ENCODE results near the gene SMCO2.

The SMCO2 gene

GRCh38 chr12:27446436-27446835, at the start of gene SMCO2:
Gene SMCO2 (plus strand): TSS chr12:27446736. CDS start chr12:27470632, 23,896 bp downstream.
- TF ChIP-seq GATA2 (IDR thresholded peaks at IDR 0.05; ENCODE audit: low read depth, low read length) (no peak), GATA3 (IDR thresholded peaks at IDR 0.05; ENCODE audit: low read depth, low read length) (no peak)

- TF ChIP-seq GATA3 (IDR thresholded peaks at IDR 0.05; ENCODE audit: low read depth, low read length) = no peak
- no peak for TF ChIP-seq GATA2 (IDR thresholded peaks at IDR 0.05; ENCODE audit: low read depth, low read length)
Observed at GRCh38 chr12:27398466-27398865, 48.1 kb upstream of the SMCO2 start.

GRCh38 chr12:27399074-27399473, 47.5 kb upstream of the SMCO2 start:
- no peak for TF ChIP-seq GATA2 (IDR thresholded peaks at IDR 0.05; ENCODE audit: low read depth, low read length)
- no peak for TF ChIP-seq GATA3 (IDR thresholded peaks at IDR 0.05; ENCODE audit: low read depth, low read length)

DNA sequence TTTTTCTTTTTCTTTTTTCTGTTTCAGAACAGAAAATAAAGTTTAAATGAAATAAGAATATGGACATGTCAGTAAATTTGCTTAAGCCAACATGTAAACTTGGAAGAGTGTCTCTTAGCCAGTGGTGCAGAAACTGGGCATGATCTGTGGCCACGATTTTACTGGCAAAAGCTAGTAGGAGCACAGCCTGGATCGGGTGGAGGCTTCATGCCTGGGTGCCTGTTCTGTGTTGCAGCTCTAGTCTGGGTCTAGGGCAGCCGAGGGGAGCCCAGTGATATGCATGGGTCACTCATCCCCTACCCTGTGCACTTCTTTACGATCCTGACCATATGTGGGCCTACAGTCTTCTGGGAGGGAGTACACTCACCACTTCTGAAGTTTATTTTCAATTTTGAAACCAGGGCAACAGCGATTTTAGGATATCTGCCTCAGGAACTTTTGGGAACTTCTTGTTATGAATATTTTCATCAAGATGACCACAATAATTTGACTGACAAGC, 45.6 kb upstream of the SMCO2 start:
- TF ChIP-seq GATA2 (IDR thresholded peaks at IDR 0.05; ENCODE audit: low read depth, low read length) (no peak), GATA3 (IDR thresholded peaks at IDR 0.05; ENCODE audit: low read depth, low read length) (no peak)

DNA sequence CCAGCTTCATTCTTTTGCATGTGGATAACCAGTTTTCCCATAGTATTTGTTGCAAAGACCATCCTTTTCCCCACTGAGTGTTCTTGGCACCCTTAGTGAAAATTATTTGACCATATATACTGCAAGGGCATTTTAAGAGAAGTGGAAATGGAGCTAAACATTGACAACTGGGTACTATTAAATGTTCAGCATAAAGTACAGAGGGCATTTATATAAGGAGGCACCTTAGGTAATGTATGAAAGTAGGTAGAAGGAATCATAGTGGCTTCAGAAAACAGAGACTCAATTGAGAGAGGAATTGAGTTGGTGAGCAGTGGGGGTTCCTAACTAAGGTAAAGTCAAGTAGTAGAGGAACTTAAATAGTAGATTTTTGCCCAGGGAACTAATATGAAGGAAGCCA, 34.5 kb upstream of the SMCO2 start:
- no peak for TF ChIP-seq GATA2 (IDR thresholded peaks at IDR 0.05; ENCODE audit: low read depth, low read length)

DNA sequence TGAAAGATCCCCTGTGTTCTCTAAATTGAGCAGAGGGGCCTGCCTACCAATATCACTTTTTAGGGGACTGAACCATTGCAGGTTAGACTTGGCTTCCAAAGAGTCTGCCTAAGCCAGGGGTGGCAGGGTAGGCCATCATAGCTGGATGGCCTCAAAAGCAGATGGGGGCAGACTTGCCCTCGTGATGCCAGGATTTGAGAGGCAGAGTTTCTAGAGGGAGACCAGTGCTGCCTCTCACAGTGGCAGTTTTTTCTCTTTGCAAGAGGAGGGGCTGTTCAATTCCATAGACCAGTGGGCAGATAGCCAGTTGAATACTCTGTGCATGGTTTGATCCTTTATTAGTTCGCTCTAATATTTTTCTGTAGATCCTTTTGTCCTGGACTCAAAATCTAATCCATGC, 23.8 kb upstream of the SMCO2 start:
- no peak for TF ChIP-seq GATA3 (IDR thresholded peaks at IDR 0.05; ENCODE audit: low read depth, low read length)
- no peak for TF ChIP-seq GATA2 (IDR thresholded peaks at IDR 0.05; ENCODE audit: low read depth, low read length)

DNA sequence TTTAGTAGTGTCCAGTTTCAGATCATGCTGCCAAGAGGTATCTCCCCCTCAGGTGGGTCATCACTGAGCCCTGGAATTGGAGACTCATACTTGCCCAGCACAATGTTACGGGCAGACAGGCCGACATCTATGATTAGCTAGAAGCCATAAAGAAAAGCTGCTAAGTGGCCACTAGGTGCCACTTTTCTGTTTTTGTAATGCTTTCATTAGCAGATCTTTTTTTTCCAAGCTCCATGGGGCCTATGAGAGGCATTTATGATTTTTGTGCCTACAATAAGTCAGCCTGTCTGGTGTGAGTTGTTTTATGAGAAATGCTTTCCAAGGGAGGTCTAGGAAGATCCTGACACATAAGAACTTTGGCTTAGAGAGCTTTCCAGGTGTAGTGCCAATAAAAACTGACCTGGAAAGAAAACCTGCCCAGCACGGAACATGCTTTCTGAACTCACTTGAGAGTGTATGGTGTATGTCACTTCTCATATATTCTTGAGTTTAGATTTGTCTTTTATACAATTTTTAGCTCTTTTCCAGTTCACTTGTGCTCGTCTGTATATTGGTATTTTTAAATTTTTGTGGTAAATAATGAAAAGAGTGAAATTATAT, 21.8 kb upstream of the SMCO2 start:
- TF ChIP-seq GATA2 (IDR thresholded peaks at IDR 0.05; ENCODE audit: low read depth, low read length) (no peak), GATA3 (IDR thresholded peaks at IDR 0.05; ENCODE audit: low read depth, low read length) (no peak)

DNA sequence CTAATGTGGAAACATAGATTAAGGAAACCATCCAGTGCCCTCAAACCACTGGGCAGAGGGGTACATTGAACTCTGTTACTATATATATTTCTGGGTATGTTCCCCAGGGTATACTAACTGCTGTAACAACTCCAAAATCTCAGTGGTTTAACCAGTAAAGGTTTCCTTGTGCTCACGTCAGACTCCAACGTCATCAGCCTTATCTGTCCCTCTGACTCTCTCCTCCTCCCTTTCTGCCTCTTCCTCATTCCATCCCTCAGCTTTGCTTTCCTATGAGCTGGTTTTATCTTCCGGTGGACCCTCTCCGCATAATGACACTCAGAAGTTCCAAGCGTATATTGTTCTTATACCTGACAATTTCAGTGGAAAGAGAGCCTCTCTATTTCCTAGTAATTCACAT, 21.2 kb upstream of the SMCO2 start:
- TF ChIP-seq GATA3 (IDR thresholded peaks at IDR 0.05; ENCODE audit: low read depth, low read length) (no peak), GATA2 (IDR thresholded peaks at IDR 0.05; ENCODE audit: low read depth, low read length) (no peak)

- no peak for TF ChIP-seq GATA3 (IDR thresholded peaks at IDR 0.05; ENCODE audit: low read depth, low read length)
Observed at GRCh38 chr12:27426743-27427487, 19.6 kb upstream of the SMCO2 start.

DNA sequence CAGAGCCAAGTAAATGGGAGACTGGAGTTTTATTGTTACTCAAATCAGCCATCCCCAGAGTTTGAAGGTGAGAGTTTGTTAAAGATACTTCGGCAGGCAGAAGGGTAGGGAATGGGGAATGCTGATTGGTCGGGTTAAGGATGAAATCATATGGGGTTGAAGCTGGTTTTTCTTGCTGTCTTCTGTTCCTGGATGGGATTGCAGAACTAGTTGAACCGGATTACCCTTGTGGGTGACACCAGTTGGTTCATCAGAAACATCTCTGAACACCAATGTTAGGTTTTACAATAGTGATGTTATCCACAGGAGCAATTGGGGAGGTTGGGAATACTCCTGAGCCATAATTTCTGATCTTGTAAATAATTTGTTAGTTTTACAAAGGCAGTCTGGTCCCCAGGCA, 18.7 kb upstream of the SMCO2 start:
- no peak for TF ChIP-seq GATA3 (IDR thresholded peaks at IDR 0.05; ENCODE audit: low read depth, low read length)
- TF ChIP-seq GATA2 (IDR thresholded peaks at IDR 0.05; ENCODE audit: low read depth, low read length) = no peak

DNA sequence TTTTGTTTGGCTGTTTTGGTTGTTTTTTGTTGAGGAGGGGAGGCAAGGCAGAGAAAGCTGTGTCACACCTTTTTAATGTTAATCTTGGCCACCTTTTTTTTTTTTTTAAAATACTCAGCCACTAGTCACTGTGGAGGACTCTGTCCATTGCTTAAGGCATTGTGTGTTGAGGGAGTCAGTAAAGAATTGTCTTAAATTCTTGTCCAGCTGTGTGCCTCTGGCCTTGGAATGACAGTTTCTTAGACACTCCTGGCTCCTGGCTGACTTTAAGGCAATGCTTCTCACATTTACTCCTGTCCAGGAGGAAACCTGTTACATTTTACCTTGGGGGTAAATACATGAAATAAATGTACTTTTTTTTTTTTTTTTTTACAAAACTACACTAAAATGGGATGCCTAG, 18.1 kb upstream of the SMCO2 start:
- TF ChIP-seq GATA2 (IDR thresholded peaks at IDR 0.05; ENCODE audit: low read depth, low read length) (no peak), GATA3 (IDR thresholded peaks at IDR 0.05; ENCODE audit: low read depth, low read length) (no peak)

- TF ChIP-seq GATA2 (IDR thresholded peaks at IDR 0.05; ENCODE audit: low read depth, low read length) (no peak), GATA3 (IDR thresholded peaks at IDR 0.05; ENCODE audit: low read depth, low read length) (no peak)
Observed at GRCh38 chr12:27429606-27430005, 16.9 kb upstream of the SMCO2 start.

DNA sequence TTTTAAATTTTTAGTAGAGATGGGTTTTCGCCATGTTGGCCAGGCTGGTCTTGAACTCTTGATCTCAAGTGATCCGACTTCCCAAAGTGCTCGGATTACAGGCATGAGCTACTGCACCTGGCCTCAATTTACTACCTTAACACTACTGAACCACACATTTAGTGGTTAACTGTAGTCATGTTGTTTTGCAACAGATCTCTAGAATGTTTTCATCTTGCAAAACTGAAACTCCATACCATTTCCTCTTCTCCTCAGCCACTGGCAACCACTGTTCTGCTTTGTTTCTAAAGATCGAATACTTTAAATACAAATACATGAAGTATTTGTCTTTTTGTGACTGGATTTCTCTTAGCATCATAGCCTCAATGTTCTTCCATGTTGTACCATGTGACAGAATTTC, 15.4 kb upstream of the SMCO2 start:
- TF ChIP-seq GATA3 (IDR thresholded peaks at IDR 0.05; ENCODE audit: low read depth, low read length) (no peak), GATA2 (IDR thresholded peaks at IDR 0.05; ENCODE audit: low read depth, low read length) (no peak)

- TF ChIP-seq GATA3 (IDR thresholded peaks at IDR 0.05; ENCODE audit: low read depth, low read length) (no peak), GATA2 (IDR thresholded peaks at IDR 0.05; ENCODE audit: low read depth, low read length) (no peak)
Observed at GRCh38 chr12:27434673-27435565, 11.6 kb upstream of the SMCO2 start.
